PC-9 (cell line): ENCODE measurements around the gene TLE3. TPM values are rescaled to one million over a fixed set of nuclear protein-coding genes. Genes with fewer than 3 reads are reported as not detected.

Source experiments
- BruUV-seq: library from RNA; stranded (reverse); fragments of 400-500 nt; replicated peaks from 2 replicates; lab custom pipeline; 2021; lab: Mats Ljungman, UMichigan
- CTCF ChIA-PET: fragments of 300-600 bp; sonication (Branson Sonifier 250); formaldehyde crosslinking; loops from one replicate; lab custom pipeline; 2022; ENCODE audit warnings: antibody characterized with exemption; lab: Charles Lee
- POLR2A ChIA-PET: fragments of 300-600 bp; sonication (Branson Sonifier 250); formaldehyde crosslinking; loops from one replicate; lab custom pipeline; 2022; ENCODE audit warnings: antibody characterized with exemption; ENCODE audit not compliant: unreplicated experiment; lab: Charles Lee
- DNase-seq, 2 experiments: peaks; one replicate each; pipeline versions ENCODE4 v3.0.0 to v3.0.0-alpha.2; 2015 to 2022; ENCODE audit warnings: mixed read lengths in 1 of 2
- H2AFZ ChIP-seq: fragments of 200-600 bp; sonication (generic); 2 replicates; pipeline ENCODE4 v1.8.1; 2017; ENCODE audit warnings: antibody characterized with exemption
- H3F3A ChIP-seq: fragments of 200-600 bp; sonication (generic); 2 replicates; pipeline ENCODE4 v1.8.1; 2017; ENCODE audit warnings: antibody characterized with exemption, mild to moderate bottlenecking, low read depth; ENCODE audit not compliant: insufficient read depth
- H3K27ac ChIP-seq: fragments of 200-600 bp; sonication (generic); 2 replicates; pipeline ENCODE4 v1.6.1; 2016; ENCODE audit warnings: mixed run types
- H3K27me3 ChIP-seq: fragments of 200-600 bp; sonication (generic); 2 replicates; pipeline ENCODE4 v1.6.1; 2016; ENCODE audit warnings: low read depth, mixed run types; ENCODE audit not compliant: insufficient read depth
- H3K36me3 ChIP-seq: fragments of 200-600 bp; sonication (generic); 2 replicates; pipeline ENCODE4 v1.6.1; 2016; ENCODE audit warnings: low read depth, mixed run types
- H3K4me1 ChIP-seq: fragments of 200-600 bp; sonication (generic); replicated peaks from 2 replicates; pipeline ENCODE4 v1.6.1; 2016; ENCODE audit warnings: mixed run types; ENCODE audit not compliant: insufficient read depth
- H3K4me2 ChIP-seq: fragments of 200-600 bp; sonication (generic); 2 replicates; pipeline ENCODE4 v1.6.1; 2017; ENCODE audit warnings: mixed run types
- H3K4me3 ChIP-seq: fragments of 200-600 bp; sonication (generic); 2 replicates; pipeline ENCODE4 v1.6.1; 2016; ENCODE audit warnings: mixed run types
- H3K79me2 ChIP-seq: fragments of 200-600 bp; sonication (generic); 2 replicates; pipeline ENCODE4 v1.6.1; 2017; ENCODE audit warnings: low read depth, mixed run types
- H3K9me2 ChIP-seq: fragments of 200-600 bp; sonication (generic); 2 replicates; pipeline ENCODE4 v1.8.1; 2017; ENCODE audit warnings: mild to moderate bottlenecking; ENCODE audit not compliant: insufficient read depth
- H3K9me3 ChIP-seq: fragments of 200-600 bp; sonication (generic); 2 replicates; pipeline ENCODE4 v1.8.1; 2016; ENCODE audit warnings: low read depth; ENCODE audit not compliant: insufficient read depth
- H4K20me1 ChIP-seq: fragments of 200-600 bp; sonication (generic); 2 replicates; pipeline ENCODE4 v1.8.1; 2017; ENCODE audit not compliant: insufficient read depth
- EZH2 ChIP-seq: fragments of 200-600 bp; sonication (generic); IDR thresholded peaks from 2 replicates; pipeline ENCODE4 v1.8.0; 2017; ENCODE audit warnings: antibody characterized with exemption, low read depth
- intact Hi-C: fragments of 100-400 bp; cut with micrococcal nuclease; formaldehyde crosslinking; loops from one replicate; pipeline ENCODE4 v1.10.0; 2022; ENCODE audit not compliant: unreplicated experiment
- total RNA-seq: library from RNA; stranded (reverse); gene quantifications from 2 replicates; pipeline ENCODE4 v1.2.3, GENCODE V29; 2021
- TF ChIP-seq, protein P1 (sequence below): fragments of 200-600 bp; sonication (generic); conservative IDR thresholded peaks from 2 replicates; pipeline ENCODE4 v1.6.1; 2017; ENCODE audit warnings: mixed run types, antibody characterized with exemption, mild to moderate bottlenecking, moderate library complexity

The TLE3 gene
- total RNA-seq, 1 experiment from 2014 or later: 51.3 TPM

DNA sequence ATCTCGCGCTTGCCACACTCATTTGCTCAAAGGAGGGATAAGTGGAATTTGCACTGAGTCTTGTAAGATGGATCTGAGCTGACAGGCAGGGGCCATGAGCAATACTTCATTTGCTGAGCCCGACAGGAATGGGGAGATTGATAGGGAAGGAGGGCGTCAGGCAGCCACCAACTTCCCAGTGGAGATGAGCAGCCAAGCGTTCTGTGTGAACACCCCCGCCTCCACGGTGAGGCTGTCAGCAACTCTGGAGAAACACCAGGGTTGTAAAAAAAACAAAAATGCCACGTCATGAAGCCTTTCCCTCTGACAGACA lies 36.8 kb downstream of the TLE3 start:
- Histone ChIP-seq H3K79me2 (no peaks in the 10 kb centered on the region), H3K27ac (no peak overlapping the region), H3K27me3 (no peaks in the 10 kb centered on the region), H4K20me1 (0 out of 2 replicates have a peak, but pooled peaks cover 8% of the 10 kb centered on the region), H3K4me2 (no peak overlapping the region), H3K36me3 (no peaks in the 10 kb centered on the region), H2AFZ (no peak overlapping the region), H3K9me3 (no peaks in the 10 kb centered on the region), H3F3A (no peaks in the 10 kb centered on the region), H3K4me3 (no peak overlapping the region), H3K4me1 (no peaks in the 10 kb centered on the region), H3K9me2 (no peaks in the 10 kb centered on the region)
- BruUV-seq: no TSS peak
- CTCF ChIA-PET: no interaction called here
- POLR2A ChIA-PET: no interaction called here
- intact Hi-C loops: no loop called here
- no peak for TF ChIP-seq EZH2
- TF ChIP-seq, protein P1, sequence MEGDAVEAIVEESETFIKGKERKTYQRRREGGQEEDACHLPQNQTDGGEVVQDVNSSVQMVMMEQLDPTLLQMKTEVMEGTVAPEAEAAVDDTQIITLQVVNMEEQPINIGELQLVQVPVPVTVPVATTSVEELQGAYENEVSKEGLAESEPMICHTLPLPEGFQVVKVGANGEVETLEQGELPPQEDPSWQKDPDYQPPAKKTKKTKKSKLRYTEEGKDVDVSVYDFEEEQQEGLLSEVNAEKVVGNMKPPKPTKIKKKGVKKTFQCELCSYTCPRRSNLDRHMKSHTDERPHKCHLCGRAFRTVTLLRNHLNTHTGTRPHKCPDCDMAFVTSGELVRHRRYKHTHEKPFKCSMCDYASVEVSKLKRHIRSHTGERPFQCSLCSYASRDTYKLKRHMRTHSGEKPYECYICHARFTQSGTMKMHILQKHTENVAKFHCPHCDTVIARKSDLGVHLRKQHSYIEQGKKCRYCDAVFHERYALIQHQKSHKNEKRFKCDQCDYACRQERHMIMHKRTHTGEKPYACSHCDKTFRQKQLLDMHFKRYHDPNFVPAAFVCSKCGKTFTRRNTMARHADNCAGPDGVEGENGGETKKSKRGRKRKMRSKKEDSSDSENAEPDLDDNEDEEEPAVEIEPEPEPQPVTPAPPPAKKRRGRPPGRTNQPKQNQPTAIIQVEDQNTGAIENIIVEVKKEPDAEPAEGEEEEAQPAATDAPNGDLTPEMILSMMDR: no peak
- DNase-seq: no peak

DNA sequence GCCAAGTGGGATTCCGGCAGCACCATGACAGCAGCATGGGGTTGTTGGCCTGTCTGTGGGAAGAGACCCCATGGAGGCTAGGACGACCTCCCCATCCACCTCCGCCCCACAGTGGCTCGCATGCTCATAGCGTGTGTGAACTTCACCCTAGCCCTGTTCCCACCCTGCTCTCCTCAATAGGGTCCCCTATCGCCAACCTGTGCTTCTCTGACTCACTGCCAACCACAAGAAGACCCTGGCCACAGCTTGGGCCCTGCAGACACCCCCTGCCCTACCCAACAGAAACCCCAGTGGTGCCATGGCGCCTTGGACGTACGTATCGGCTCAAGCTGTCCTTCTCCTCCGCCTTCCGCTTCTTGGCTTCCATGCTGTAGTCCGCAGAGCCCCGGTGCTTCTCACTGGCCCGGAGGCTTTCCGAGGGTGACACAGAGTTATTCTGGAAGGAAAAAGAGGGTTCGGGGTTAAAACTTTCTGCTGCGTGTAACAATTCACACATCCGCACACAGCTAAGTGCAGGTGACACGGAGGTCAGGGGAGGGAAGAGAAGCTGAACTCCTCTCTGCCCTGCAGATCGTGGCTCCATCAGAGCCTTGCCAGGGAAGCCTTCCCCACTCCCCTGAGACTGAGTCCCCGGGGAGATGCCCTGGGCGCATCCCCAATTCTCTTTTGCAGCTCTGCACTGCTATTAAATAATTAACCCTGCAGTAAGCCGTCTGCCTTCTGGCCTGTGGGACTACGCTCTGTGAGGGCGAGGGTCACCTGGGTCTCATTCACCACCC lies 37.3 kb downstream of the TLE3 start:
- Histone ChIP-seq H3K36me3 (no peaks in the 10 kb centered on the region), H3K4me2 (no peak overlapping the region)
- CTCF ChIA-PET: no interaction called here

DNA sequence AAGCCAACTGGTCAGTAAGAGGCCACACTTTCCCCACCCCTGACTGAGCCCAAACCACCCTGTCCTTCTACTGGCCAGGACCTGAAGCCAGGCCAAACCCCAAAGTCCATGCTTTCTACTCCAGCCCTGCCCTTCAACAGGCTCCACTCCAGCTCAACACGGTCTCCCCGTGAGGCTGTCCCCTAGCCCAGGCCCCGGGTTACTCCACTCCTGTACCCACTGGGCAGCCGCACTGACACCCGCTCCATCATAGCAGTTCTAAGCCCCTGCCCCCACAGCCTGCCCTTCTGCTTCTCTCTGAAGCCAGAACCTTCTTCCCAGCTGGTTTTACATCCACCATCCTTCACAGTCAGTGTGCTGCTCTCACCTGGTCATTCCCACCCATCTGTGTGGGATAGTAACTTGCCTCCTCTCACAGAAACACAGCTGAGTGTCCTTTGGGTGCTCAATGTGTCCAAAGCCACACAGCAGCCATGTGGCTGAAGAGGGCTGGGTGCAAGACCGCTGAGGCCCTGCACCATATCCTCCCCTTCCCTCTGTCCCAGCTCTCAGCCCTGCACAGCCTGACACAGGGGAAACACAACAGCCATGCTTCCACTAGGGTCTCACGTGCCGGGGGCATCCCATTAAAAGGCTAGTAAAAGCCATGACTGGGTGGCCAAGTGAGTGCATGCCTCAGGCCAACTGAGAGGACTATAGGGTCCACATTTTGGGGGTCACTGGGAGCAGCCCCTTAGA lies 38.1 kb downstream of the TLE3 start:
- intact Hi-C loops: no loop called here
- CTCF ChIA-PET: no interaction called here
- H3K9me3 ChIP-seq: no peaks in the 10 kb centered on the region
- no peaks in the 10 kb centered on the region for H3K9me2 ChIP-seq
- TF ChIP-seq, protein P1: no peak
- no peak for TF ChIP-seq EZH2
- 0 out of 2 replicates have a peak, but pooled peaks cover 8% of the 10 kb centered on the region for H4K20me1 ChIP-seq
- no peak overlapping the region for H2AFZ ChIP-seq
- no peaks in the 10 kb centered on the region for H3K36me3 ChIP-seq
- no peak overlapping the region for H3K4me2 ChIP-seq
- H3F3A ChIP-seq: no peaks in the 10 kb centered on the region
- no peak overlapping the region for H3K27ac ChIP-seq
- POLR2A ChIA-PET: no interaction called here
- no TSS peak for BruUV-seq
- no peaks in the 10 kb centered on the region for H3K4me1 ChIP-seq
- no peaks in the 10 kb centered on the region for H3K27me3 ChIP-seq
- no peak for DNase-seq
- no peaks in the 10 kb centered on the region for H3K79me2 ChIP-seq
- H3K4me3 ChIP-seq: no peak overlapping the region

More for the DNA sequence above, 37.3 kb downstream of the TLE3 start:
- intact Hi-C loops: no loop called here
- Histone ChIP-seq H3K4me3 (no peak overlapping the region), H4K20me1 (0 out of 2 replicates have a peak, but pooled peaks cover 8% of the 10 kb centered on the region), H2AFZ (no peak overlapping the region), H3K79me2 (no peaks in the 10 kb centered on the region), H3F3A (no peaks in the 10 kb centered on the region), H3K27me3 (no peaks in the 10 kb centered on the region), H3K9me3 (no peaks in the 10 kb centered on the region), H3K9me2 (no peaks in the 10 kb centered on the region), H3K4me1 (no peaks in the 10 kb centered on the region), H3K27ac (no peak overlapping the region)
- TF ChIP-seq EZH2: no peak
- TF ChIP-seq, protein P1: no peak
- BruUV-seq: no TSS peak
- DNase-seq: no peak
- POLR2A ChIA-PET: no interaction called here
